Right atrium auricular region (tissue), 2 donors: Measurements from ENCODE around the gene RFK. TPM values are rescaled to one million over a fixed set of nuclear protein-coding genes. Genes with fewer than 3 reads are reported as not detected.

Experiments used
- DNase-seq: peaks from one replicate; pipeline ENCODE4 v3.0.0-alpha.2; 2019; ENCODE audit warnings: low spot score
- H3K27ac ChIP-seq, 2 donors: fragments of 200-600 bp; sonication (generic); 1 replicate in 1 of 2; 2 replicates in 1 of 2; pipeline ENCODE4 v1.5.1; 2016 to 2019
- H3K27me3 ChIP-seq, 2 donors: fragments of 200-600 bp; sonication (generic); one replicate each; pipeline versions ENCODE4 v1.5.1 to v1.6.0; 2017 to 2019
- H3K36me3 ChIP-seq: fragments of 200-600 bp; sonication (generic); one replicate; pipeline ENCODE4 v1.5.1; 2016
- H3K4me1 ChIP-seq, 2 donors: fragments of 200-600 bp; sonication (generic); one replicate each; pipeline versions ENCODE4 v1.5.1 to v1.6.0; 2017 to 2019
- H3K4me3 ChIP-seq, 2 donors: fragments of 200-600 bp; sonication (generic); 1 replicate in 1 of 2; 2 replicates in 1 of 2; pipeline ENCODE4 v1.5.1; 2017 to 2019; ENCODE audit warnings: mild to moderate bottlenecking in 1 of 2, moderate library complexity in 1 of 2
- H3K9me3 ChIP-seq, 2 donors: fragments of 200-600 bp; sonication (generic); one replicate each; pipeline ENCODE4 v1.5.1; 2019
- total RNA-seq, 2 donors: library from RNA; depleted of rRNA; stranded (reverse); fragments of >200 nt; gene quantifications; one replicate each; pipeline ENCODE4 v1.1.0, GENCODE V29; 2016
- TF ChIP-seq, protein P1 (sequence below), 2 donors: fragments of 200-600 bp; sonication (generic); IDR thresholded peaks; one replicate each; pipeline ENCODE4 v1.5.1; 2019; ENCODE audit warnings: antibody characterized with exemption in 2 of 2

Gene RFK
- total RNA-seq, 2 donors from 2014 or later: 23.7 to 32.0 TPM

- Histone ChIP-seq H3K36me3 (no peaks in the 10 kb centered on the region), H3K9me3 (no peaks in the 10 kb centered on the region), H3K4me1 (peaks cover 0 to 6% of the 10 kb centered on the region in 2 donors), H3K27ac (no peak overlapping the region), H3K27me3 (no peaks in the 10 kb centered on the region), H3K4me3 (no peak overlapping the region)
- TF ChIP-seq, protein P1, sequence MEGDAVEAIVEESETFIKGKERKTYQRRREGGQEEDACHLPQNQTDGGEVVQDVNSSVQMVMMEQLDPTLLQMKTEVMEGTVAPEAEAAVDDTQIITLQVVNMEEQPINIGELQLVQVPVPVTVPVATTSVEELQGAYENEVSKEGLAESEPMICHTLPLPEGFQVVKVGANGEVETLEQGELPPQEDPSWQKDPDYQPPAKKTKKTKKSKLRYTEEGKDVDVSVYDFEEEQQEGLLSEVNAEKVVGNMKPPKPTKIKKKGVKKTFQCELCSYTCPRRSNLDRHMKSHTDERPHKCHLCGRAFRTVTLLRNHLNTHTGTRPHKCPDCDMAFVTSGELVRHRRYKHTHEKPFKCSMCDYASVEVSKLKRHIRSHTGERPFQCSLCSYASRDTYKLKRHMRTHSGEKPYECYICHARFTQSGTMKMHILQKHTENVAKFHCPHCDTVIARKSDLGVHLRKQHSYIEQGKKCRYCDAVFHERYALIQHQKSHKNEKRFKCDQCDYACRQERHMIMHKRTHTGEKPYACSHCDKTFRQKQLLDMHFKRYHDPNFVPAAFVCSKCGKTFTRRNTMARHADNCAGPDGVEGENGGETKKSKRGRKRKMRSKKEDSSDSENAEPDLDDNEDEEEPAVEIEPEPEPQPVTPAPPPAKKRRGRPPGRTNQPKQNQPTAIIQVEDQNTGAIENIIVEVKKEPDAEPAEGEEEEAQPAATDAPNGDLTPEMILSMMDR (IDR thresholded peaks at IDR 0.05): no peak
- DNase-seq: no peak
These were observed 10.2 kb upstream of the RFK start for GRCh38 chr9:76404401-76404800.

DNA sequence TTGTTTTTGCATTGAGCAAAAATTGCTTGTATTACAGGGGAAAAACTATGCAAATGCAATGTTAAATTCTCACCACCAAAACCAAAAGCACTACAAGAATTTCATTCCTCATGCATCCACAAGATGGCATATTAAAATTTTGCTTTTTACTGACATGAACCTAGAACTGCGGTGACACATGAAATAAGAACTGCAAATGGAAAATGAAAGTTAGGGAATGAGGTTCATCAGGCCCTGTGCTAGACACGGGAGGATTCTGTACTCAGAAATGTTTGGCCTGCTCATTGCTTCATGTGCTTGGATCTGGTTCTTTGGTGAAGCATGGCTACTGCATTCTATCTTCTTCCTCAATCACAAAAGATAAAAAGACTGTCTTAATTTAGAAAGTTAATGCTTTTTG, 9.1 kb upstream of the RFK start:
- TF ChIP-seq, protein P1 (IDR thresholded peaks at IDR 0.05): peak; percentile 42 to 72
- H3K9me3 ChIP-seq: no peaks in the 10 kb centered on the region
- no peak for DNase-seq
- peak overlapping the region in 1 of 2 donors; percentile 30 for H3K27ac ChIP-seq
- peaks cover 0 to 6% of the 10 kb centered on the region in 2 donors for H3K4me1 ChIP-seq
- no peaks in the 10 kb centered on the region for H3K27me3 ChIP-seq
- H3K36me3 ChIP-seq: no peaks in the 10 kb centered on the region
- no peak overlapping the region for H3K4me3 ChIP-seq

DNA sequence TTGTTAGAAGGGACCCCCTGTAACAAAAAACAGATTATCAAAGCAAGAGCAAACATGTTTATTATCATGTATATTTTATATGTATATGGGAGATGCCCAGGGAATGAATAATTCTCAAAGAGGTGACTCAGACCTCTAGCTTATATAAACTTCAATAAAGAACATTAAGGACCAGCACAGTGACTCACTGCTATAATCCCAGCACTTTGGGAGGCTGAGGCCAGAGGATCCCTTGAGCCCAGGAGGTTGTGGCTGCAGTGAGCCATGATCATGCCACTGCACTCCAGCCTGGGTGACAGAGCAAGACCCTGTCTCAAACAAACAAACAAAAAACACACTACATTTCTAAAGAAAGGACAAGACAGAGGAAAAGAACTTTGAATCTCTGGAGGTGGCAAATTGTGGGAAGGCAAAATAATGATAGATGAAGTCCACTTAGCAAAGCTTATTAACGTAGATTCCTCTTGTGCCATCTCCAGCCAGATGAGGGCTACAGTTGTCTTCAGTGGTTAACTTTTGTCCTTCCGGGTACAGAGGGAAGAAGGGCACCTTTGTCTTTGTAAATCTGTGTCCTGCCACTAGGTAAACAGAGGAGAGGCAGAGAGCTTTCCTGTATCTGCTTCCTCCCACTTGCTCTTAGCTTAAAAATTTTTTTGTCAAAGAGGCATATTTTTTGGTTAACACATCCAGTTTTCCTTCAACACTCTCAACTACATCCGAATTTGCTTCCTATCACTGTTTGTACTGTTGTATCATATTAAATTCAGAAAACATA, 7.5 kb upstream of the RFK start:
- TF ChIP-seq, protein P1 (IDR thresholded peaks at IDR 0.05): no peak
- no peaks in the 10 kb centered on the region for H3K9me3 ChIP-seq
- H3K36me3 ChIP-seq: no peaks in the 10 kb centered on the region
- no peak for DNase-seq
- no peak overlapping the region for H3K4me3 ChIP-seq
- no peaks in the 10 kb centered on the region for H3K27me3 ChIP-seq
- peaks cover 0 to 6% of the 10 kb centered on the region in 2 donors for H3K4me1 ChIP-seq
- H3K27ac ChIP-seq: no peak overlapping the region

DNA sequence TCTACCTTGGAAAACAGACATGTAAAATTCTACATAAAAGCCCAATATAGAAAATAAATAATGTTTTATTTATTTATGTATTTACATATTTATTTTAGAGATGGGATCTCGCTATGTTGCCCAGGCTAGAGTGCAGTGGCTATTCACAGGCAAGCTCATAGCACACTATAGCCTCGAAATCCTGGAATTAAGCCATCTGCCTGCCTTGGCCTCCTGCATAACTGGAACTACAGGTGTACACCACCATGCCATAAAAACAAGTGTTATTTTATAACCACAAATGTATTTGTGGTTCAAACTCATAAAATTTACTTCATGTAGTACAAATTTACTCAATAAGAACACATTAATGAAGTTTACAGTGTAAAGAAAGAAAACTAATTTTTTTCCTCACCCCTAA, 7.0 kb upstream of the RFK start:
- H3K9me3 ChIP-seq: no peaks in the 10 kb centered on the region
- H3K4me1 ChIP-seq: peaks cover 0 to 6% of the 10 kb centered on the region in 2 donors
- no peak for DNase-seq
- no peaks in the 10 kb centered on the region for H3K36me3 ChIP-seq
- H3K27ac ChIP-seq: no peak overlapping the region
- H3K27me3 ChIP-seq: no peaks in the 10 kb centered on the region
- TF ChIP-seq, protein P1 (IDR thresholded peaks at IDR 0.05): no peak
- no peak overlapping the region for H3K4me3 ChIP-seq

GRCh38 chr9:76400534-76401096, 6.4 kb upstream of the RFK start:
- no peak for DNase-seq

More at GRCh38 chr9:76400534-76401096, 6.4 kb upstream of the RFK start:
- Histone ChIP-seq H3K27ac (no peak overlapping the region), H3K4me3 (no peak overlapping the region), H3K4me1 (peaks cover 0 to 7% of the 10 kb centered on the region in 2 donors), H3K27me3 (no peaks in the 10 kb centered on the region), H3K36me3 (no peaks in the 10 kb centered on the region), H3K9me3 (no peaks in the 10 kb centered on the region)
- TF ChIP-seq, protein P1 (IDR thresholded peaks at IDR 0.05): no peak
